ENCODE measurements around the gene BAZ2B. TPM values are rescaled to one million over a fixed set of nuclear protein-coding genes. Genes with fewer than 3 reads are reported as not detected.

Gene BAZ2B
- polyA plus RNA-seq, 1 of the 3 experiments (the other 2 are of a cell fraction), result 10.2 TPM

GRCh38 chr2:159442159-159442852 lies 174.0 kb downstream of the BAZ2B start (continued):
- TF ChIP-seq REST (IDR thresholded peaks at IDR 0.05; ENCODE audit: low read depth, low read length) (no peak), RFX5 (IDR thresholded peaks at IDR 0.05; ENCODE audit: low read length) (no peak)

GRCh38 chr2:159441182-159441581 lies 175.2 kb downstream of the BAZ2B start:
- 93% methylated on average over 1 of the region's 1 CpG for WGBS (ENCODE audit: low lambda C conversion rate)

GRCh38 chr2:159439421-159439820 lies 176.9 kb downstream of the BAZ2B start:
- no peaks in the 10 kb centered on the region for H4K20me1 ChIP-seq (ENCODE audit: insufficient read depth)
- no peak for TF ChIP-seq MEF2A (IDR thresholded peaks at IDR 0.05; ENCODE audit: borderline replicate concordance, low read depth)
- TF ChIP-seq POLR2AphosphoS5 (IDR thresholded peaks at IDR 0.05; ENCODE audit: low read depth, low read length), result no peak
- no peak for TF ChIP-seq MAX (IDR thresholded peaks at IDR 0.05; ENCODE audit: low read depth)
- H3K79me2 ChIP-seq (ENCODE audit: insufficient read depth), result no peaks in the 10 kb centered on the region
- H3K36me3 ChIP-seq (replicated peaks in 1 of 2; ENCODE audit: control insufficient read depth in 1 of 2, insufficient read depth in 2 of 2, low read length in 1 of 2), result peaks cover 50 to 60% of the 10 kb centered on the region in 2 experiments
- H2AFZ ChIP-seq (ENCODE audit: low read depth), result no peak overlapping the region
- H3K27ac ChIP-seq (ENCODE audit: low read depth in 2 of 2, low read length in 1 of 2), result no peak overlapping the region
- no peaks in the 10 kb centered on the region for H3F3A ChIP-seq (replicated peaks; ENCODE audit: insufficient read depth)
- no peaks in the 10 kb centered on the region for H3K9me3 ChIP-seq
- no peaks in the 10 kb centered on the region for H3K4me1 ChIP-seq (ENCODE audit: control insufficient read depth in 1 of 2, insufficient read depth in 2 of 2, low read depth in 1 of 2, low read length in 1 of 2)
- H3K27me3 ChIP-seq (ENCODE audit: insufficient read depth), result no peaks in the 10 kb centered on the region
- no peak overlapping the region for H3K4me2 ChIP-seq
- H3K4me3 ChIP-seq (ENCODE audit: low read depth in 2 of 2, low read length in 1 of 2), result no peak overlapping the region
- ChIA-PET POLR2A (no interaction called here), CTCF (no interaction called here)
- no peak overlapping the region for H3K9ac ChIP-seq
- no peak for DNase-seq
- no peaks in the 10 kb centered on the region for H3K9me2 ChIP-seq

More at GRCh38 chr2:159441182-159441581, 175.2 kb downstream of the BAZ2B start:
- H3K36me3 ChIP-seq (replicated peaks in 1 of 2; ENCODE audit: control insufficient read depth in 1 of 2, insufficient read depth in 2 of 2, low read length in 1 of 2), result peaks cover 58 to 65% of the 10 kb centered on the region in 2 experiments
- H3K27ac ChIP-seq (ENCODE audit: low read depth in 2 of 2, low read length in 1 of 2), result no peak overlapping the region
- no peaks in the 10 kb centered on the region for H3K79me2 ChIP-seq (ENCODE audit: insufficient read depth)
- H3K27me3 ChIP-seq (ENCODE audit: insufficient read depth), result no peaks in the 10 kb centered on the region
- ChIA-PET POLR2A (no interaction called here), CTCF (interaction anchor here (1.7 kb wide), 1 partner anchor 94 kb away, joined by 3 read pairs; no protein-coding TSS in a partner anchor)
- H3K4me3 ChIP-seq (ENCODE audit: low read depth in 2 of 2, low read length in 1 of 2), result no peak overlapping the region
- no peak for TF ChIP-seq SIN3A (IDR thresholded peaks at IDR 0.05; ENCODE audit: borderline replicate concordance, low read depth, low read length)
- TF ChIP-seq MXI1 (IDR thresholded peaks at IDR 0.05; ENCODE audit: low read depth, low read length), result no peak
- TF ChIP-seq TAF1 (IDR thresholded peaks at IDR 0.05; ENCODE audit: borderline replicate concordance, low read depth, low read length), result no peak
- TF ChIP-seq EP300 (IDR thresholded peaks at IDR 0.05; ENCODE audit: borderline replicate concordance in 1 of 2, low read depth in 1 of 2, low read length in 1 of 2), result no peak
- DNase-seq, result no peak
- H2AFZ ChIP-seq (ENCODE audit: low read depth), result no peak overlapping the region
- H3K9me3 ChIP-seq, result no peaks in the 10 kb centered on the region
- no peaks in the 10 kb centered on the region for H3K9me2 ChIP-seq
- no peaks in the 10 kb centered on the region for H3F3A ChIP-seq (replicated peaks; ENCODE audit: insufficient read depth)
- no peaks in the 10 kb centered on the region for H3K4me1 ChIP-seq (ENCODE audit: control insufficient read depth in 1 of 2, insufficient read depth in 2 of 2, low read depth in 1 of 2, low read length in 1 of 2)
- no peak overlapping the region for H3K9ac ChIP-seq
- no peak overlapping the region for H3K4me2 ChIP-seq
- H4K20me1 ChIP-seq (ENCODE audit: insufficient read depth), result no peaks in the 10 kb centered on the region
